Ovary (tissue), 3 donors: ENCODE data around the gene TYW1B.
"Not testable (repeated sequence)": the region's sequence is repeated elsewhere in the genome, so short reads cannot be mapped to it uniquely, and the experiment has no call there.

ENCODE experiments used
- EP300 ChIP-seq: sonication (generic); formaldehyde crosslinking; IDR thresholded peaks from one replicate; pipeline ENCODE4 v1.6.1; 2017; ENCODE audit warnings: antibody characterized with exemption
- POLR2A ChIP-seq: fragments of 450-650 bp; IDR thresholded peaks from one replicate; pipeline ENCODE4 v1.6.1; 2017; ENCODE audit warnings: antibody characterized with exemption, mild to moderate bottlenecking, moderate library complexity
- TF ChIP-seq, protein P1 (sequence below), 3 donors: fragments of 450-650 bp in 2 of 3; fragments of 200-600 bp in 1 of 3; IDR thresholded peaks; one replicate each; pipeline versions ENCODE4 v1.5.1 to v1.8.0; 2016 to 2022; ENCODE audit warnings: antibody characterized with exemption in 3 of 3, mild to moderate bottlenecking in 1 of 3
- donor health status: DM: no; HTN: no; CAD: no.

DNA sequence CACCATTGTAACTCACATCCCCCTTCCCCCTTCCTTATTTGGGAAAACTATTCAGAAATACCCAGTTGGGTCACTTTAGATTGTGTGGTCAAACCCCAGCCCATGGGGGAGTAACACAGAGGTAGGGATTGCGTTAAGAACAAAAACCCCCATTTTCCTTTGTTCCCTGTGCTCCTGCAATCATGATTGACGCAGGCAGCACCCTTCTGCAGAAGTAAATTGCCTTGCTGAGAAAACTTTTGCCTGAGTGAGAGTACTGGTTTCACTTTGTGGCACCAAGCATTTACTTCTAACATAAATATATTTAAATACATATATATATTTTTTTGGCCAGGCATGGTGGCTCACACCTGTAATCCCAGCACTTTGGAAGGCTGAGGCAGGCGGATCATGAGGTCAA lies 266.0 kb downstream of the TYW1B start:
- TF ChIP-seq, protein P1, sequence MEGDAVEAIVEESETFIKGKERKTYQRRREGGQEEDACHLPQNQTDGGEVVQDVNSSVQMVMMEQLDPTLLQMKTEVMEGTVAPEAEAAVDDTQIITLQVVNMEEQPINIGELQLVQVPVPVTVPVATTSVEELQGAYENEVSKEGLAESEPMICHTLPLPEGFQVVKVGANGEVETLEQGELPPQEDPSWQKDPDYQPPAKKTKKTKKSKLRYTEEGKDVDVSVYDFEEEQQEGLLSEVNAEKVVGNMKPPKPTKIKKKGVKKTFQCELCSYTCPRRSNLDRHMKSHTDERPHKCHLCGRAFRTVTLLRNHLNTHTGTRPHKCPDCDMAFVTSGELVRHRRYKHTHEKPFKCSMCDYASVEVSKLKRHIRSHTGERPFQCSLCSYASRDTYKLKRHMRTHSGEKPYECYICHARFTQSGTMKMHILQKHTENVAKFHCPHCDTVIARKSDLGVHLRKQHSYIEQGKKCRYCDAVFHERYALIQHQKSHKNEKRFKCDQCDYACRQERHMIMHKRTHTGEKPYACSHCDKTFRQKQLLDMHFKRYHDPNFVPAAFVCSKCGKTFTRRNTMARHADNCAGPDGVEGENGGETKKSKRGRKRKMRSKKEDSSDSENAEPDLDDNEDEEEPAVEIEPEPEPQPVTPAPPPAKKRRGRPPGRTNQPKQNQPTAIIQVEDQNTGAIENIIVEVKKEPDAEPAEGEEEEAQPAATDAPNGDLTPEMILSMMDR (IDR thresholded peaks at IDR 0.05), result not testable (repeated sequence)
- not testable (repeated sequence) for TF ChIP-seq POLR2A, EP300
